ENCODE results near the gene SIM2.

The SIM2 gene

DNA sequence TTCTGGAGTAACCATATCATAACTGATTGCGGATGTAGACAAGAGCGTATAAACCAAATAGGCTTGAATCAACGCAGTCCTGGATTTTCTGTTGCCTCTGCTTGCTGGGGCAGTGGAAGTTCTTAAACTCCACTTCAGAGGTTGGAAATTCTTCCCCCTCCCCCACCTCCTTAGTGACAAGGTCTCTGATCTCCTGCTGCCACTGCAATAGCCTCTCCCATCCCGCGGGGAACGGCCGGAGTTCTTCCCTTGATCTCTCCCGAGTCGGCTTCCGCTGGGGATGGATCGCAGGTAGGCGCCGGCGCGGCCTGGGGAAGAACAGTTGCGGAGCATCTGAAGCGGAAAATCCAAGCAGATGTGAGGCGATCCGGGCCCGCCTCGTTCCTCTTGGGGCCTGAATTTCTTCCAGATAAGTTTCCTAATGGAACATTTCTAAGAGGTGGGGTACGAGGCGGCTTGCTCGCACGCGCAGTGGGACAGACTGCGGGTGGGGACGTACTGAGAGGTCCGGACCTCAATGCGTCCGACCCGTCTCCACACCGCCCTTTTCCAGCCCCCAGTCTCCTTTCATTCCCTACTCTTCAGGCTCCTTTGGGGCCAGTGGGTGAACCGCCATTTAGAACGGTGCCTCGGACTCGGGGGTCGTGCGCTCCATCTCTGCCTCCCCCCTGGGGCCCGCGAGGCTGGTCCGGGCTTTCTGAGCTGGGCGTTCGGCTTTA, 3.1 kb upstream of the SIM2 start:
- peak overlapping the region; percentile 80 for H3K4me3 ChIP-seq (ENCODE audit: low read length)
- H3K4me2 ChIP-seq (ENCODE audit: low read length): peak overlapping the region; percentile 99
- H3K9me3 ChIP-seq (replicated peaks; ENCODE audit: low read length): no peaks in the 10 kb centered on the region
- H3K27me3 ChIP-seq (ENCODE audit: control insufficient read depth, insufficient read depth, low read length): no peaks in the 10 kb centered on the region
- peak overlapping the region; percentile 94 for H3K9ac ChIP-seq (ENCODE audit: low read depth, low read length)
- peaks cover 17% of the 10 kb centered on the region for H3K4me1 ChIP-seq (ENCODE audit: control insufficient read depth, insufficient read depth, low read length)
- no peaks in the 10 kb centered on the region for H3K36me3 ChIP-seq (ENCODE audit: insufficient read depth, low read length)

DNA sequence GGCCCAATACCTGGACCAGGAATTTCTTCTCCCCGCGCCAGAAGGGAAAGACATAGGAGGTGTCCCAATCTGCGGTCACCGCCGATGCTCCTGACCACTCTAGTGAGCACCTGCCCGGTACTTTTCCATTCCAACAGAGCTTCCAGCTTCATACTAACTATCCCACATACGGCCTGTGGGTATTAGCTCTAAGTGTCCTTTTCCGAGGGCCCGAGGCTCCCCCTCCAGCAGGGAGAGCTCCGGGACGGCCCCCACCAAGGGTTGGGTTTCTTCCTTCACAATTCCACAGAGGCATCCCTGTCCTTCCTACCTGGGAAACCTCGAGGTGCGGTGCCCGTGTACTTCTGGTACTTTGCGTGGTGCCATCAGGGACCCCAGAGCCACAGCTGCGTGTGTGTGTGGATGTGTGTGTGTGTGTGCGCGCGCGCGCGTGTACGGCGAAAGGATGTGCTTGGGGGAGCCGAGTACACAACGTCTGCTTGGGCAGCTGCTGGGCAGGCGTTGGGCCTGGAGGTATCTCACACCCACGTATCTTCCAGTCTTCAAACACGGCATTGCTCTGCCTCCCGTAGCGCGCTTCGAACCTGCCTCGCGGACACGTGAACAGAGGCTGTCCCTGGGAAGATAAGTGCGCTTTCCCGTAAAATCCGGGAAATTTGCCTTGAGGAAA, 2.4 kb upstream of the SIM2 start:
- Histone ChIP-seq H3K4me2 (ENCODE audit: low read length) (peak overlapping the region; percentile 99), H3K27me3 (ENCODE audit: control insufficient read depth, insufficient read depth, low read length) (no peaks in the 10 kb centered on the region), H3K9ac (ENCODE audit: low read depth, low read length) (peak overlapping the region; percentile 94), H3K9me3 (replicated peaks; ENCODE audit: low read length) (no peaks in the 10 kb centered on the region), H3K4me3 (ENCODE audit: low read length) (peak overlapping the region; percentile 80), H3K4me1 (ENCODE audit: control insufficient read depth, insufficient read depth, low read length) (peaks cover 12% of the 10 kb centered on the region), H3K36me3 (ENCODE audit: insufficient read depth, low read length) (peaks cover 5% of the 10 kb centered on the region)

- Histone ChIP-seq H3K4me3 (ENCODE audit: low read length) (peak overlapping the region; percentile 80), H3K4me2 (ENCODE audit: low read length) (peak overlapping the region; percentile 99), H3K36me3 (ENCODE audit: insufficient read depth, low read length) (peaks cover 9% of the 10 kb centered on the region), H3K9ac (ENCODE audit: low read depth, low read length) (peak overlapping the region; percentile 94), H3K4me1 (ENCODE audit: control insufficient read depth, insufficient read depth, low read length) (peaks cover 16% of the 10 kb centered on the region), H3K27me3 (ENCODE audit: control insufficient read depth, insufficient read depth, low read length) (no peaks in the 10 kb centered on the region), H3K9me3 (replicated peaks; ENCODE audit: low read length) (no peaks in the 10 kb centered on the region)
These were observed 1.7 kb upstream of the SIM2 start for GRCh38 chr21:36697060-36697850.

- peak overlapping the region; percentile 80 for H3K4me3 ChIP-seq (ENCODE audit: low read length)
These were observed 997 bp upstream of the SIM2 start for GRCh38 chr21:36697851-36698384.

GRCh38 chr21:36698385-36698980, 432 bp upstream of the SIM2 start:
- peak overlapping the region; percentile 94 for H3K9ac ChIP-seq (ENCODE audit: low read depth, low read length)
- H3K27me3 ChIP-seq (ENCODE audit: control insufficient read depth, insufficient read depth, low read length): no peaks in the 10 kb centered on the region
- H3K9me3 ChIP-seq (replicated peaks; ENCODE audit: low read length): no peaks in the 10 kb centered on the region
- H3K36me3 ChIP-seq (ENCODE audit: insufficient read depth, low read length): peaks cover 9% of the 10 kb centered on the region
- H3K4me1 ChIP-seq (ENCODE audit: control insufficient read depth, insufficient read depth, low read length): peaks cover 26% of the 10 kb centered on the region
- H3K4me3 ChIP-seq (ENCODE audit: low read length): peak overlapping the region; percentile 80
- H3K4me2 ChIP-seq (ENCODE audit: low read length): peak overlapping the region; percentile 99

More at GRCh38 chr21:36697851-36698384, 997 bp upstream of the SIM2 start:
- Histone ChIP-seq H3K4me1 (ENCODE audit: control insufficient read depth, insufficient read depth, low read length) (peaks cover 23% of the 10 kb centered on the region), H3K4me2 (ENCODE audit: low read length) (peak overlapping the region; percentile 99), H3K9ac (ENCODE audit: low read depth, low read length) (peak overlapping the region; percentile 94), H3K27me3 (ENCODE audit: control insufficient read depth, insufficient read depth, low read length) (no peaks in the 10 kb centered on the region), H3K36me3 (ENCODE audit: insufficient read depth, low read length) (peaks cover 9% of the 10 kb centered on the region), H3K9me3 (replicated peaks; ENCODE audit: low read length) (no peaks in the 10 kb centered on the region)

DNA sequence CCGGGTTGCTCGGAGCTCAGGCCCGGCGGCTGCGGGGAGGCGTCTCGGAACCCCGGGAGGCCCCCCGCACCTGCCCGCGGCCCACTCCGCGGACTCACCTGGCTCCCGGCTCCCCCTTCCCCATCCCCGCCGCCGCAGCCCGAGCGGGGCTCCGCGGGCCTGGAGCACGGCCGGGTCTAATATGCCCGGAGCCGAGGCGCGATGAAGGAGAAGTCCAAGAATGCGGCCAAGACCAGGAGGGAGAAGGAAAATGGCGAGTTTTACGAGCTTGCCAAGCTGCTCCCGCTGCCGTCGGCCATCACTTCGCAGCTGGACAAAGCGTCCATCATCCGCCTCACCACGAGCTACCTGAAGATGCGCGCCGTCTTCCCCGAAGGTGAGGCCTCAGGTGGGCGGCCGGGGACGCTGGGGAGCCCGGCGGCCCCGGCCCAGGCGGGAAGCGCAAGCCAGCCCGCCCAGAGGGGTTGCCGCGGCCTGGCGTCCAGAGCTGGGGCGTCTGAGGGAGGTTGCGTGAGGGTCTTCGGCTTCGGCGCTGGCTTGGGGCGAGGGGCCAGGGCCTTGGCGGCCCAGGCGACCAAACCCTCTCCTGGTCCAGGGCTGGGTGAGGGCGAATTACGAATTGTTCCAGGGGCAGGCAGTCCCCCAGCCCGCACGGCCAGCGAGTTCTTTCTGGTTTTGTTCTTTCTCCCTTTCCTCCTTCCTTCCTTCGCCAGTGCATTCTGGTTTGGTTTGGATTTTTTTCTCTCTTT, 805 bp downstream of the SIM2 start:
- Histone ChIP-seq H3K9ac (ENCODE audit: low read depth, low read length) (peak overlapping the region; percentile 94), H3K9me3 (replicated peaks; ENCODE audit: low read length) (no peaks in the 10 kb centered on the region), H3K4me2 (ENCODE audit: low read length) (peak overlapping the region; percentile 99), H3K4me3 (ENCODE audit: low read length) (peak overlapping the region; percentile 80), H3K27me3 (ENCODE audit: control insufficient read depth, insufficient read depth, low read length) (no peaks in the 10 kb centered on the region), H3K36me3 (ENCODE audit: insufficient read depth, low read length) (peaks cover 9% of the 10 kb centered on the region), H3K4me1 (ENCODE audit: control insufficient read depth, insufficient read depth, low read length) (peaks cover 26% of the 10 kb centered on the region)

- Histone ChIP-seq H3K36me3 (ENCODE audit: insufficient read depth, low read length) (peaks cover 9% of the 10 kb centered on the region), H3K9ac (ENCODE audit: low read depth, low read length) (peak overlapping the region; percentile 94), H3K4me3 (ENCODE audit: low read length) (peak overlapping the region; percentile 80), H3K27me3 (ENCODE audit: control insufficient read depth, insufficient read depth, low read length) (no peaks in the 10 kb centered on the region), H3K4me2 (ENCODE audit: low read length) (peak overlapping the region; percentile 99), H3K4me1 (ENCODE audit: control insufficient read depth, insufficient read depth, low read length) (peaks cover 26% of the 10 kb centered on the region), H3K9me3 (replicated peaks; ENCODE audit: low read length) (no peaks in the 10 kb centered on the region)
These were observed 1.5 kb downstream of the SIM2 start for GRCh38 chr21:36700295-36700970.

GRCh38 chr21:36700971-36701755, 2.2 kb downstream of the SIM2 start:
- no peaks in the 10 kb centered on the region for H3K9me3 ChIP-seq (replicated peaks; ENCODE audit: low read length)
- peak overlapping the region; percentile 80 for H3K4me3 ChIP-seq (ENCODE audit: low read length)
- H3K4me2 ChIP-seq (ENCODE audit: low read length): peak overlapping the region; percentile 99
- H3K36me3 ChIP-seq (ENCODE audit: insufficient read depth, low read length): peaks cover 9% of the 10 kb centered on the region
- no peaks in the 10 kb centered on the region for H3K27me3 ChIP-seq (ENCODE audit: control insufficient read depth, insufficient read depth, low read length)
- peak overlapping the region; percentile 94 for H3K9ac ChIP-seq (ENCODE audit: low read depth, low read length)
- peaks cover 26% of the 10 kb centered on the region for H3K4me1 ChIP-seq (ENCODE audit: control insufficient read depth, insufficient read depth, low read length)

GRCh38 chr21:36701756-36702621, 3.1 kb downstream of the SIM2 start:
- Histone ChIP-seq H3K36me3 (ENCODE audit: insufficient read depth, low read length) (peaks cover 9% of the 10 kb centered on the region), H3K4me2 (ENCODE audit: low read length) (peak overlapping the region; percentile 99), H3K4me1 (ENCODE audit: control insufficient read depth, insufficient read depth, low read length) (peaks cover 26% of the 10 kb centered on the region), H3K9ac (ENCODE audit: low read depth, low read length) (peak overlapping the region; percentile 94), H3K27me3 (ENCODE audit: control insufficient read depth, insufficient read depth, low read length) (no peaks in the 10 kb centered on the region), H3K9me3 (replicated peaks; ENCODE audit: low read length) (no peaks in the 10 kb centered on the region), H3K4me3 (ENCODE audit: low read length) (peak overlapping the region; percentile 80)

Measured in skeletal muscle satellite cell (primary cell).